Panc1 (cell line): ENCODE data around the gene PDZD8. TPM values are rescaled to one million over a fixed set of nuclear protein-coding genes. Genes with fewer than 3 reads are reported as not detected.

ENCODE experiments used
- ATAC-seq: fragments of 200-7000 bp; cut with Tn5 transposase; 2 replicates; pipeline ENCODE4 v1.9.1; 2020; ENCODE audit warnings: mild to moderate bottlenecking, moderate library complexity
- BruUV-seq: library from RNA; stranded (reverse); fragments of 400-500 nt; replicated peaks from 2 replicates; lab custom pipeline; 2021; lab: Mats Ljungman, UMichigan
- CTCF ChIA-PET: fragments of 300-600 bp; sonication (Branson Sonifier 250); formaldehyde crosslinking; loops from one replicate; lab custom pipeline; 2022; ENCODE audit warnings: antibody characterized with exemption; lab: Charles Lee
- POLR2A ChIA-PET: fragments of 300-600 bp; sonication (Branson Sonifier 250); formaldehyde crosslinking; loops from one replicate; lab custom pipeline; 2022; ENCODE audit warnings: antibody characterized with exemption; lab: Charles Lee
- DNase-seq: peaks from one replicate; pipeline ENCODE4 v3.0.0-alpha.2; 2010; ENCODE audit warnings: low read depth, low spot score
- H3K27ac ChIP-seq: 2 replicates; pipeline ENCODE4 v1.5.1; 2011; ENCODE audit warnings: mild to moderate bottlenecking, low read length, inconsistent platforms
- H3K27me3 ChIP-seq: fragments of 200-500 bp; sonication (Bioruptor generic); 2 replicates; pipeline ENCODE4 v1.6.0; 2014; ENCODE audit warnings: low read length, inconsistent platforms; ENCODE audit not compliant: control insufficient read depth, insufficient read depth
- H3K36me3 ChIP-seq: fragments of 200-500 bp; sonication (Bioruptor generic); 2 replicates; pipeline ENCODE4 v1.5.1; 2014; ENCODE audit warnings: inconsistent platforms, mild to moderate bottlenecking, low read length, moderate library complexity; ENCODE audit not compliant: control insufficient read depth, insufficient read depth
- H3K4me1 ChIP-seq: 2 replicates; pipeline ENCODE4 v1.5.1; 2011; ENCODE audit warnings: inconsistent platforms, mild to moderate bottlenecking, low read length, moderate library complexity; ENCODE audit not compliant: control insufficient read depth, insufficient read depth
- H3K4me3 ChIP-seq, 2 experiments: 2 replicates each; pipeline ENCODE4 v1.5.1; 2011 to 2012; ENCODE audit warnings: low read depth in 2 of 2, low read length in 2 of 2, mild to moderate bottlenecking in 2 of 2, inconsistent platforms in 1 of 2, moderate library complexity in 1 of 2
- H3K9me3 ChIP-seq: fragments of 200-500 bp; sonication (Bioruptor generic); 2 replicates; pipeline ENCODE4 v1.5.1; 2014; ENCODE audit warnings: low read depth, mild to moderate bottlenecking, inconsistent platforms, low read length, moderate library complexity; ENCODE audit not compliant: control insufficient read depth, insufficient read depth
- POLR2AphosphoS5 ChIP-seq: IDR thresholded peaks from 2 replicates; pipeline ENCODE4 v1.6.1; 2012; ENCODE audit warnings: mild to moderate bottlenecking, low read depth, low read length, moderate library complexity
- SIN3A ChIP-seq: IDR thresholded peaks from 2 replicates; pipeline ENCODE4 v1.6.1; 2012; ENCODE audit warnings: low read depth, mild to moderate bottlenecking, low read length, moderate library complexity, borderline replicate concordance; ENCODE audit not compliant: insufficient read depth
- TCF7L2 ChIP-seq: IDR thresholded peaks from 2 replicates; pipeline ENCODE4 v1.6.1; 2011; ENCODE audit warnings: mild to moderate bottlenecking, low read depth, low read length, inconsistent platforms
- in situ Hi-C: cut with HindIII; loops from 2 replicates; pipeline ENCODE4 v1.10.0; 2016; ENCODE audit warnings: low sequenced_read_pairs, low pct_unique_long_range_greater_than_20kb
- intact Hi-C: fragments of 100-400 bp; cut with micrococcal nuclease; formaldehyde crosslinking; loops from one replicate; pipeline ENCODE4 v1.10.0; 2022; ENCODE audit not compliant: unreplicated experiment
- total RNA-seq: library from RNA; stranded (reverse); gene quantifications from one replicate; pipeline ENCODE4 v1.2.1, GENCODE V29; 2021; ENCODE audit not compliant: unreplicated experiment
- TF ChIP-seq, protein P1 (sequence below): fragments of 450-650 bp; IDR thresholded peaks from 2 replicates; pipeline ENCODE4 v1.5.1; 2017; ENCODE audit warnings: mild to moderate bottlenecking
- TF ChIP-seq, protein P2 (sequence below), 2 experiments: IDR thresholded peaks; 2 replicates each; pipeline ENCODE4 v1.6.1; 2011 to 2012; ENCODE audit warnings: low read depth in 2 of 2, control low read depth in 1 of 2, low read length in 1 of 2, mild to moderate bottlenecking in 1 of 2, moderate library complexity in 1 of 2; ENCODE audit not compliant: insufficient read depth in 1 of 2

PDZD8 gene
- total RNA-seq, 1 experiment from 2014 or later, result 44.7 TPM

DNA sequence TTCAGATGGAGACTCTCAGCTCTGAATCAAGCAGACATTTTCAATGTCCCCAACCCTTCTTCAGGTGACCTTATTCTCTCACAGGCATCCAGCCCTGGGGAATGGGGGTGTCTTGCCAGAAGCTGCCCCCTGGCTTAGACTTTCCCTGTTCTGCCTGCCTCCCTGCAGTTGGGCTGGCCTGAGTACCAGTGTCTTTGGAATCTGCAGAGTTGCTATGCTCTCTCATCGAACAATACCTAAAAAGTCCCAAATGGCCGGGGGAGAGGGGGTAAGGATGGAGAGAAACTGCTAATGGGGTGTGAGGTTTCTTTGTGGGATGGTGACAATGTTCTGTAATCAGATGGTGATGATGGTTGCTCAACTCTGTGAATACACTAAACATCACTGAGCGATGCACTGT lies 113.7 kb downstream of the PDZD8 start:
- in situ Hi-C loops, result no loop called here
- Histone ChIP-seq H3K4me3 (no peak overlapping the region), H3K27me3 (peaks cover 24% of the 10 kb centered on the region), H3K9me3 (no peaks in the 10 kb centered on the region), H3K36me3 (no peaks in the 10 kb centered on the region), H3K4me1 (no peaks in the 10 kb centered on the region), H3K27ac (no peak overlapping the region)
- DNase-seq, result no peak
- BruUV-seq, result no TSS peak
- CTCF ChIA-PET, result no interaction called here
- ATAC-seq, result no peak
- intact Hi-C loops, result no loop called here
- POLR2A ChIA-PET, result no interaction called here
- TF ChIP-seq TCF7L2, result no peak
- TF ChIP-seq POLR2AphosphoS5, result no peak
- TF ChIP-seq, protein P1, sequence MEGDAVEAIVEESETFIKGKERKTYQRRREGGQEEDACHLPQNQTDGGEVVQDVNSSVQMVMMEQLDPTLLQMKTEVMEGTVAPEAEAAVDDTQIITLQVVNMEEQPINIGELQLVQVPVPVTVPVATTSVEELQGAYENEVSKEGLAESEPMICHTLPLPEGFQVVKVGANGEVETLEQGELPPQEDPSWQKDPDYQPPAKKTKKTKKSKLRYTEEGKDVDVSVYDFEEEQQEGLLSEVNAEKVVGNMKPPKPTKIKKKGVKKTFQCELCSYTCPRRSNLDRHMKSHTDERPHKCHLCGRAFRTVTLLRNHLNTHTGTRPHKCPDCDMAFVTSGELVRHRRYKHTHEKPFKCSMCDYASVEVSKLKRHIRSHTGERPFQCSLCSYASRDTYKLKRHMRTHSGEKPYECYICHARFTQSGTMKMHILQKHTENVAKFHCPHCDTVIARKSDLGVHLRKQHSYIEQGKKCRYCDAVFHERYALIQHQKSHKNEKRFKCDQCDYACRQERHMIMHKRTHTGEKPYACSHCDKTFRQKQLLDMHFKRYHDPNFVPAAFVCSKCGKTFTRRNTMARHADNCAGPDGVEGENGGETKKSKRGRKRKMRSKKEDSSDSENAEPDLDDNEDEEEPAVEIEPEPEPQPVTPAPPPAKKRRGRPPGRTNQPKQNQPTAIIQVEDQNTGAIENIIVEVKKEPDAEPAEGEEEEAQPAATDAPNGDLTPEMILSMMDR, result no peak
- TF ChIP-seq, protein P2, sequence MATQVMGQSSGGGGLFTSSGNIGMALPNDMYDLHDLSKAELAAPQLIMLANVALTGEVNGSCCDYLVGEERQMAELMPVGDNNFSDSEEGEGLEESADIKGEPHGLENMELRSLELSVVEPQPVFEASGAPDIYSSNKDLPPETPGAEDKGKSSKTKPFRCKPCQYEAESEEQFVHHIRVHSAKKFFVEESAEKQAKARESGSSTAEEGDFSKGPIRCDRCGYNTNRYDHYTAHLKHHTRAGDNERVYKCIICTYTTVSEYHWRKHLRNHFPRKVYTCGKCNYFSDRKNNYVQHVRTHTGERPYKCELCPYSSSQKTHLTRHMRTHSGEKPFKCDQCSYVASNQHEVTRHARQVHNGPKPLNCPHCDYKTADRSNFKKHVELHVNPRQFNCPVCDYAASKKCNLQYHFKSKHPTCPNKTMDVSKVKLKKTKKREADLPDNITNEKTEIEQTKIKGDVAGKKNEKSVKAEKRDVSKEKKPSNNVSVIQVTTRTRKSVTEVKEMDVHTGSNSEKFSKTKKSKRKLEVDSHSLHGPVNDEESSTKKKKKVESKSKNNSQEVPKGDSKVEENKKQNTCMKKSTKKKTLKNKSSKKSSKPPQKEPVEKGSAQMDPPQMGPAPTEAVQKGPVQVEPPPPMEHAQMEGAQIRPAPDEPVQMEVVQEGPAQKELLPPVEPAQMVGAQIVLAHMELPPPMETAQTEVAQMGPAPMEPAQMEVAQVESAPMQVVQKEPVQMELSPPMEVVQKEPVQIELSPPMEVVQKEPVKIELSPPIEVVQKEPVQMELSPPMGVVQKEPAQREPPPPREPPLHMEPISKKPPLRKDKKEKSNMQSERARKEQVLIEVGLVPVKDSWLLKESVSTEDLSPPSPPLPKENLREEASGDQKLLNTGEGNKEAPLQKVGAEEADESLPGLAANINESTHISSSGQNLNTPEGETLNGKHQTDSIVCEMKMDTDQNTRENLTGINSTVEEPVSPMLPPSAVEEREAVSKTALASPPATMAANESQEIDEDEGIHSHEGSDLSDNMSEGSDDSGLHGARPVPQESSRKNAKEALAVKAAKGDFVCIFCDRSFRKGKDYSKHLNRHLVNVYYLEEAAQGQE (IDR thresholded peaks at IDR 0.05; ENCODE audit: insufficient read depth in 1 of 2, low read depth in 2 of 2, low read length in 1 of 2), result no peak
- TF ChIP-seq SIN3A, result no peak

DNA sequence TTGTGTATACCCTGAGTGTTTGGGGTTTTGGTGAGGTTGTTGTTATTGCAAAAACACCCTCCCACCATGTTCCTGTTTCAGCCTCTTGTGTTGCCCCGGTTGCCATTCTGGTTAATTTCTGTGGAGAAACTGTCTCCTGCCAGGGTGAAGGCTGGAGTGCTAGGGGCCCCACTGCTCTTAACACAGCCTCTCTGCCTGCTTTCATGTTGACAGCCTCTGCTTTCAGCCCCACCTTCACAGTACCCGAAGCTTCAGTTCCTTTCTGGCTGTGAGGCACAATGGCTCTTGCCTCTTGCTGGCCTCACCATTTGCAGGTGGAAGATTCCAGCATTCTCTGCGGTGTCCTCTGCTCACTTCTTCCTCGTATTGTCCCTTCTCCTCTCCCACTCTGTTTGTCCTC lies 115.2 kb downstream of the PDZD8 start:
- no peak overlapping the region for H3K4me3 ChIP-seq
- ChIA-PET POLR2A (no interaction called here), CTCF (no interaction called here)
- H3K9me3 ChIP-seq, result no peaks in the 10 kb centered on the region
- TF ChIP-seq TCF7L2 (no peak), POLR2AphosphoS5 (no peak), SIN3A (no peak)
- TF ChIP-seq, protein P2 (IDR thresholded peaks at IDR 0.05; ENCODE audit: insufficient read depth in 1 of 2, low read depth in 2 of 2, low read length in 1 of 2), result no peak
- TF ChIP-seq, protein P1, result no peak
- no peak for DNase-seq
- no peaks in the 10 kb centered on the region for H3K36me3 ChIP-seq
- BruUV-seq, result no TSS peak
- no peaks in the 10 kb centered on the region for H3K4me1 ChIP-seq
- in situ Hi-C loops (no loop called here), intact Hi-C loops (no loop called here)
- no peak for ATAC-seq
- no peak overlapping the region for H3K27ac ChIP-seq
- H3K27me3 ChIP-seq, result peaks cover 24% of the 10 kb centered on the region
